ENCODE data around the gene USP31. TPM values are rescaled to one million over a fixed set of nuclear protein-coding genes. Genes with fewer than 3 reads are reported as not detected.
A peak's percentile ranks its signal among the peaks of the same experiment; 100 is the strongest.

The USP31 gene
- total and polyA plus RNA-seq, 2 donors: 2.6 to 3.7 TPM

- no peak for DNase-seq (ENCODE audit: low read depth in 6 of 9, low spot score in 9 of 9)
- Histone ChIP-seq H3K27me3 (ENCODE audit: control insufficient read depth in 2 of 2, insufficient read depth in 1 of 2, low read length in 1 of 2) (no peaks in the 10 kb centered on the region), H3K36me3 (ENCODE audit: control insufficient read depth in 2 of 2, insufficient read depth in 2 of 2, low read length in 1 of 2) (peaks cover 0 to 2% of the 10 kb centered on the region in 2 donors), H3K27ac (ENCODE audit: low read depth in 1 of 2, low read length in 1 of 2) (no peak overlapping the region), H3K4me3 (ENCODE audit: low read length in 2 of 2) (no peak overlapping the region), H3K9me3 (ENCODE audit: control insufficient read depth in 2 of 2, insufficient read depth in 1 of 2, low read length in 1 of 2) (no peaks in the 10 kb centered on the region), H3K4me1 (ENCODE audit: control insufficient read depth in 2 of 2, insufficient read depth in 2 of 2, low read length in 2 of 2) (peaks cover 0 to 2% of the 10 kb centered on the region in 2 donors)
- WGBS: 96% methylated on average over 6 of the region's 6 CpGs
These were observed 67.6 kb downstream of the USP31 start for GRCh38 chr16:23081675-23082119.

GRCh38 chr16:23080747-23081146 is 68.5 kb downstream of the USP31 start:
- Histone ChIP-seq H3K36me3 (ENCODE audit: control insufficient read depth in 2 of 2, insufficient read depth in 2 of 2, low read length in 1 of 2) (peaks cover 0 to 2% of the 10 kb centered on the region in 2 donors), H3K9me3 (ENCODE audit: control insufficient read depth in 2 of 2, insufficient read depth in 1 of 2, low read length in 1 of 2) (no peaks in the 10 kb centered on the region), H3K27ac (ENCODE audit: low read depth in 1 of 2, low read length in 1 of 2) (peak overlapping the region in 1 of 2 donors; percentile 30), H3K4me1 (ENCODE audit: control insufficient read depth in 2 of 2, insufficient read depth in 2 of 2, low read length in 2 of 2) (peaks cover 0 to 2% of the 10 kb centered on the region in 2 donors), H3K27me3 (ENCODE audit: control insufficient read depth in 2 of 2, insufficient read depth in 1 of 2, low read length in 1 of 2) (no peaks in the 10 kb centered on the region), H3K4me3 (ENCODE audit: low read length in 2 of 2) (no peak overlapping the region)
- WGBS: 98% methylated on average over 3 of the region's 3 CpGs
- DNase-seq (ENCODE audit: low read depth in 6 of 9, low spot score in 9 of 9): no peak

GRCh38 chr16:23080329-23080728 is 68.9 kb downstream of the USP31 start:
- DNase-seq (ENCODE audit: low read depth in 6 of 9, low spot score in 9 of 9): no peak
- Histone ChIP-seq H3K9me3 (ENCODE audit: control insufficient read depth in 2 of 2, insufficient read depth in 1 of 2, low read length in 1 of 2) (no peaks in the 10 kb centered on the region), H3K27me3 (ENCODE audit: control insufficient read depth in 2 of 2, insufficient read depth in 1 of 2, low read length in 1 of 2) (no peaks in the 10 kb centered on the region), H3K36me3 (ENCODE audit: control insufficient read depth in 2 of 2, insufficient read depth in 2 of 2, low read length in 1 of 2) (peaks cover 0 to 2% of the 10 kb centered on the region in 2 donors), H3K4me3 (ENCODE audit: low read length in 2 of 2) (no peak overlapping the region), H3K27ac (ENCODE audit: low read depth in 1 of 2, low read length in 1 of 2) (peak overlapping the region in 1 of 2 donors; percentile 30), H3K4me1 (ENCODE audit: control insufficient read depth in 2 of 2, insufficient read depth in 2 of 2, low read length in 2 of 2) (peaks cover 0 to 2% of the 10 kb centered on the region in 2 donors)
- WGBS: 97% methylated on average over 1 of the region's 1 CpG

- peak overlapping the region; percentile 19 to 53 for H3K27ac ChIP-seq (ENCODE audit: low read depth in 1 of 2, low read length in 1 of 2)
- peaks cover 0 to 2% of the 10 kb centered on the region in 2 donors for H3K36me3 ChIP-seq (ENCODE audit: control insufficient read depth in 2 of 2, insufficient read depth in 2 of 2, low read length in 1 of 2)
- H3K4me1 ChIP-seq (ENCODE audit: control insufficient read depth in 2 of 2, insufficient read depth in 2 of 2, low read length in 2 of 2): peaks cover 0 to 2% of the 10 kb centered on the region in 2 donors
- H3K27me3 ChIP-seq (ENCODE audit: control insufficient read depth in 2 of 2, insufficient read depth in 1 of 2, low read length in 1 of 2): no peaks in the 10 kb centered on the region
- WGBS: 83% methylated on average over 13 of the region's 13 CpGs
- DNase-seq (ENCODE audit: low read depth in 6 of 9, low spot score in 9 of 9): peak in 1 of 9 donors; percentile 28
- H3K9me3 ChIP-seq (ENCODE audit: control insufficient read depth in 2 of 2, insufficient read depth in 1 of 2, low read length in 1 of 2): no peaks in the 10 kb centered on the region
- H3K4me3 ChIP-seq (ENCODE audit: low read length in 2 of 2): no peak overlapping the region
These were observed 69.5 kb downstream of the USP31 start for GRCh38 chr16:23079675-23080301.

- 93% methylated on average over 3 of the region's 3 CpGs for whole genome bisulfite sequencing
- Histone ChIP-seq H3K4me3 (ENCODE audit: low read length in 2 of 2) (no peak overlapping the region), H3K9me3 (ENCODE audit: control insufficient read depth in 2 of 2, insufficient read depth in 1 of 2, low read length in 1 of 2) (no peaks in the 10 kb centered on the region), H3K27me3 (ENCODE audit: control insufficient read depth in 2 of 2, insufficient read depth in 1 of 2, low read length in 1 of 2) (no peaks in the 10 kb centered on the region), H3K27ac (ENCODE audit: low read depth in 1 of 2, low read length in 1 of 2) (no peak overlapping the region), H3K4me1 (ENCODE audit: control insufficient read depth in 2 of 2, insufficient read depth in 2 of 2, low read length in 2 of 2) (peaks cover 0 to 2% of the 10 kb centered on the region in 2 donors), H3K36me3 (ENCODE audit: control insufficient read depth in 2 of 2, insufficient read depth in 2 of 2, low read length in 1 of 2) (peaks cover 0 to 12% of the 10 kb centered on the region in 2 donors)
- DNase-seq (ENCODE audit: low read depth in 6 of 9, low spot score in 9 of 9): no peak
These were observed 74.8 kb downstream of the USP31 start for GRCh38 chr16:23074423-23074822.

- Histone ChIP-seq H3K27me3 (ENCODE audit: control insufficient read depth in 2 of 2, insufficient read depth in 1 of 2, low read length in 1 of 2) (no peaks in the 10 kb centered on the region), H3K36me3 (ENCODE audit: control insufficient read depth in 2 of 2, insufficient read depth in 2 of 2, low read length in 1 of 2) (peaks cover 6 to 24% of the 10 kb centered on the region in 2 donors), H3K27ac (ENCODE audit: low read depth in 1 of 2, low read length in 1 of 2) (no peak overlapping the region), H3K9me3 (ENCODE audit: control insufficient read depth in 2 of 2, insufficient read depth in 1 of 2, low read length in 1 of 2) (no peaks in the 10 kb centered on the region), H3K4me3 (ENCODE audit: low read length in 2 of 2) (no peak overlapping the region), H3K4me1 (ENCODE audit: control insufficient read depth in 2 of 2, insufficient read depth in 2 of 2, low read length in 2 of 2) (peaks cover 0 to 2% of the 10 kb centered on the region in 2 donors)
- 94% methylated on average over 9 of the region's 9 CpGs for WGBS
- no peak for DNase-seq (ENCODE audit: low read depth in 6 of 9, low spot score in 9 of 9)
These were observed 76.3 kb downstream of the USP31 start for GRCh38 chr16:23072769-23073549.

- no peak overlapping the region for H3K4me3 ChIP-seq (ENCODE audit: low read length in 2 of 2)
- no peaks in the 10 kb centered on the region for H3K9me3 ChIP-seq (ENCODE audit: control insufficient read depth in 2 of 2, insufficient read depth in 1 of 2, low read length in 1 of 2)
- H3K27me3 ChIP-seq (ENCODE audit: control insufficient read depth in 2 of 2, insufficient read depth in 1 of 2, low read length in 1 of 2): no peaks in the 10 kb centered on the region
- no peak for DNase-seq (ENCODE audit: low read depth in 6 of 9, low spot score in 9 of 9)
- no peak overlapping the region for H3K27ac ChIP-seq (ENCODE audit: low read depth in 1 of 2, low read length in 1 of 2)
- H3K36me3 ChIP-seq (ENCODE audit: control insufficient read depth in 2 of 2, insufficient read depth in 2 of 2, low read length in 1 of 2): peaks cover 6 to 24% of the 10 kb centered on the region in 2 donors
- H3K4me1 ChIP-seq (ENCODE audit: control insufficient read depth in 2 of 2, insufficient read depth in 2 of 2, low read length in 2 of 2): peaks cover 0 to 2% of the 10 kb centered on the region in 2 donors
- 96% methylated on average over 13 of the region's 13 CpGs for WGBS
These were observed 77.1 kb downstream of the USP31 start for GRCh38 chr16:23072084-23072599.

- no peak for DNase-seq (ENCODE audit: low read depth in 6 of 9, low spot score in 9 of 9)
- peaks cover 0 to 2% of the 10 kb centered on the region in 2 donors for H3K4me1 ChIP-seq (ENCODE audit: control insufficient read depth in 2 of 2, insufficient read depth in 2 of 2, low read length in 2 of 2)
- peak overlapping the region in 1 of 2 donors; percentile 32 for H3K27ac ChIP-seq (ENCODE audit: low read depth in 1 of 2, low read length in 1 of 2)
- 91% methylated on average over 8 of the region's 8 CpGs for WGBS
- H3K4me3 ChIP-seq (ENCODE audit: low read length in 2 of 2): no peak overlapping the region
- no peaks in the 10 kb centered on the region for H3K9me3 ChIP-seq (ENCODE audit: control insufficient read depth in 2 of 2, insufficient read depth in 1 of 2, low read length in 1 of 2)
- H3K27me3 ChIP-seq (ENCODE audit: control insufficient read depth in 2 of 2, insufficient read depth in 1 of 2, low read length in 1 of 2): no peaks in the 10 kb centered on the region
- peaks cover 6 to 24% of the 10 kb centered on the region in 2 donors for H3K36me3 ChIP-seq (ENCODE audit: control insufficient read depth in 2 of 2, insufficient read depth in 2 of 2, low read length in 1 of 2)
These were observed 77.8 kb downstream of the USP31 start for GRCh38 chr16:23071196-23072083.

All from thymus (tissue), 11 donors.